Measurements from ENCODE around the gene PLA2G15. TPM values are rescaled to one million over a fixed set of nuclear protein-coding genes. Genes with fewer than 3 reads are reported as not detected.

PLA2G15 gene
- total RNA-seq, 2 donors from 2014 or later, result 11.6 to 13.9 TPM

DNA sequence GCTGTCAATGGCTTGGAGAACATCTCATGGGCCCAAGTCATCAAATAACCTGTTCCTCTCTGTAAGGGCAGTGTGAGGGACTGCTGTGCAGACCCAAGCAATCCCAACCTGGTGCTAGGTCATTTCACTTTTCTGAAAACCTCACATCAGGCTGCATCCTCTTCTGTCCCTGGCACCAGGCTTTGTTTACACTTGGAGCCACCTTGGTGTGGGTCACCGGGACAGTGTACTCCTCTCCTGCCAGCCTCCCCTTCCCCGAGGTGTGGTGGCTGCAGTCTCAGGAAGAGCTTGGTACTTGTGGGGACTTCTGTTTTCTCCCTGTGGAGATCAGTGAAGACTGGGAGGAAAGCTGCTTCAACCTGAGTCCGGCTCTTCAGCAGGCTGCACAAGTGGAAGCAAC lies 53.1 kb downstream of the PLA2G15 start:
- H3K27me3 ChIP-seq, result no peaks in the 10 kb centered on the region
- intact Hi-C loops (cut with DNase I), result no loop called here
- no peak for DNase-seq
- TF ChIP-seq, protein P1, sequence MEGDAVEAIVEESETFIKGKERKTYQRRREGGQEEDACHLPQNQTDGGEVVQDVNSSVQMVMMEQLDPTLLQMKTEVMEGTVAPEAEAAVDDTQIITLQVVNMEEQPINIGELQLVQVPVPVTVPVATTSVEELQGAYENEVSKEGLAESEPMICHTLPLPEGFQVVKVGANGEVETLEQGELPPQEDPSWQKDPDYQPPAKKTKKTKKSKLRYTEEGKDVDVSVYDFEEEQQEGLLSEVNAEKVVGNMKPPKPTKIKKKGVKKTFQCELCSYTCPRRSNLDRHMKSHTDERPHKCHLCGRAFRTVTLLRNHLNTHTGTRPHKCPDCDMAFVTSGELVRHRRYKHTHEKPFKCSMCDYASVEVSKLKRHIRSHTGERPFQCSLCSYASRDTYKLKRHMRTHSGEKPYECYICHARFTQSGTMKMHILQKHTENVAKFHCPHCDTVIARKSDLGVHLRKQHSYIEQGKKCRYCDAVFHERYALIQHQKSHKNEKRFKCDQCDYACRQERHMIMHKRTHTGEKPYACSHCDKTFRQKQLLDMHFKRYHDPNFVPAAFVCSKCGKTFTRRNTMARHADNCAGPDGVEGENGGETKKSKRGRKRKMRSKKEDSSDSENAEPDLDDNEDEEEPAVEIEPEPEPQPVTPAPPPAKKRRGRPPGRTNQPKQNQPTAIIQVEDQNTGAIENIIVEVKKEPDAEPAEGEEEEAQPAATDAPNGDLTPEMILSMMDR (IDR thresholded peaks at IDR 0.05), result no peak
- H3K9me3 ChIP-seq, result no peaks in the 10 kb centered on the region
- no peak overlapping the region for H3K4me3 ChIP-seq
- H3K9ac ChIP-seq (ENCODE audit: low read depth in 2 of 2, low read length in 2 of 2), result no peak overlapping the region
- no peak overlapping the region for H3K27ac ChIP-seq
- H3K36me3 ChIP-seq, result peaks cover 18% of the 10 kb centered on the region
- H3K4me1 ChIP-seq, result no peaks in the 10 kb centered on the region

DNA sequence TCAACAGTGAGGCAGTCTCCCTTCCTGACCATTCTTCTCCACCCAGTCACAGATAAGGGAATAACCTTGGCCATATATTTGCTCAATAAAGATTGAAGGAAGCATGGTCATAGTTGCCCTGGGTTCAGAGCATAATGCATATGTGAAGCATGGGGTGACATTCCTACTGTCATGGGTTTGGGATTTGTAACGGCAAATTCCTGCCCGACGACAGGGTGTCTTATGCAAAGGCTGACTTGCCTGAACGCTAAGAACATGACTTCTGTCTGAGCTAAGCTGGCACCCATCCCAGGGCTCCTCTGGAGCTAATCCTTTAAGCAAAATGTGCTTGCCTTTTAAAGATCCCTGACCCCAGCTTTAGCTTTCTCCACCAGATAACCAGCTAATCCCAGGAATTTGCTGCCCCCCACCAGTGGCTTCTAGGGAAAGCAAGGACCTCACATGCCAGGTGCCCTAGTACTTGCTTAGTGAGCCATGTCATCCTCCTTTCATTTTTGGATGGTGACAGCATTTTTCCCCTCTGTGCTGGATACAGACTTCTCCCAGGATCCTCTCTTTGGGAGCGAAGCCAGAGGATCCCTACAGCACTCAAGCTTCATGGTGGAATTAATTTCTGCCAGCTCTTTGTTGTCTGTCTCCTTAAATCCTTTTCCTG lies 53.9 kb downstream of the PLA2G15 start:
- Histone ChIP-seq H3K36me3 (peaks cover 15% of the 10 kb centered on the region), H3K4me1 (no peaks in the 10 kb centered on the region), H3K4me3 (no peak overlapping the region), H3K27ac (no peak overlapping the region), H3K27me3 (no peaks in the 10 kb centered on the region), H3K9me3 (no peaks in the 10 kb centered on the region), H3K9ac (ENCODE audit: low read depth in 2 of 2, low read length in 2 of 2) (no peak overlapping the region)
- TF ChIP-seq, protein P1 (IDR thresholded peaks at IDR 0.05), result no peak
- DNase-seq, result no peak
- intact Hi-C loops (cut with DNase I), result no loop called here

DNA sequence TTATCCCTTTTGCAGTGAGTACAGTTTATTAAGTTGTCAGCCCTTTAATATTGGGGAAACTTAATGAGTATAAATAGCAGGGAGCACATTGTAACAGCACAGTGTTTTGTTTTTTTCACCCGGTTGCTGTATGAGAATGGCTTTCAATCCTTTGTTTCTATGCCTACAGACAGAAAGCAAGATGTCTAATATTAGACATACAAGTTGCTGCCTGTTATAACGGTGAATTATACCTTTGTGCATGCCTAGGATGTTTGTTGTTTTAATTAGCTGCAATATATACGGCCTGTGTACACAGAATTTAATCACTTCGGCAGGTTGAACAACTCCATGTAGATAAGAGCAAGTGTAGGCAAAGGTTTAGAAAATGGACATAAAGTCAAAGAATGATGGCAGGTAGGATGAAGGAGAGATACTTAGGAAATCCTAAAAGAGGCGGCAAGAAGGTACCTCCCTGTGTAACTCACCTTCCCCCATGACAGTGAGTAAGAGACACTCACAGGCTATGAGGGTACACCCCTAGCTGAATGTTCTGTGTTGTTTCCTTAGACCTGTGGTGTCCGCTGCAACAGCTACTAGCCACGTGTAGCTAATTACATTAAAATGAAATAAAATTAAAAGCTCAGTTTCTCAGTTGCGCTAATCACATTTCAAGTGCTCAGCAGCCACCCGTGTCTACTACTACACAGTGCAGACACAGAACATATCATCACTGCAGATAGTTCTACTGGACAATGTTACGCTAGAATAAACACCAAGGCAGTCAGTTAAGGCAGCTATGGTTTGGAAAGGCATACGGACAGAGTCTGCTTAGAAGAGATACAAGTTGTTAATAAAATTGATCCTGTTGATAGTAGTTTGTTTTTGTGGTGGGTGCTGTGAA lies 54.6 kb downstream of the PLA2G15 start:
- Histone ChIP-seq H3K9me3 (no peaks in the 10 kb centered on the region), H3K27me3 (no peaks in the 10 kb centered on the region), H3K4me3 (no peak overlapping the region), H3K4me1 (no peaks in the 10 kb centered on the region), H3K9ac (ENCODE audit: low read depth in 2 of 2, low read length in 2 of 2) (no peak overlapping the region), H3K36me3 (peaks cover 15% of the 10 kb centered on the region), H3K27ac (no peak overlapping the region)
- intact Hi-C loops (cut with DNase I), result no loop called here
- no peak for DNase-seq
- TF ChIP-seq, protein P1 (IDR thresholded peaks at IDR 0.05), result no peak

DNA sequence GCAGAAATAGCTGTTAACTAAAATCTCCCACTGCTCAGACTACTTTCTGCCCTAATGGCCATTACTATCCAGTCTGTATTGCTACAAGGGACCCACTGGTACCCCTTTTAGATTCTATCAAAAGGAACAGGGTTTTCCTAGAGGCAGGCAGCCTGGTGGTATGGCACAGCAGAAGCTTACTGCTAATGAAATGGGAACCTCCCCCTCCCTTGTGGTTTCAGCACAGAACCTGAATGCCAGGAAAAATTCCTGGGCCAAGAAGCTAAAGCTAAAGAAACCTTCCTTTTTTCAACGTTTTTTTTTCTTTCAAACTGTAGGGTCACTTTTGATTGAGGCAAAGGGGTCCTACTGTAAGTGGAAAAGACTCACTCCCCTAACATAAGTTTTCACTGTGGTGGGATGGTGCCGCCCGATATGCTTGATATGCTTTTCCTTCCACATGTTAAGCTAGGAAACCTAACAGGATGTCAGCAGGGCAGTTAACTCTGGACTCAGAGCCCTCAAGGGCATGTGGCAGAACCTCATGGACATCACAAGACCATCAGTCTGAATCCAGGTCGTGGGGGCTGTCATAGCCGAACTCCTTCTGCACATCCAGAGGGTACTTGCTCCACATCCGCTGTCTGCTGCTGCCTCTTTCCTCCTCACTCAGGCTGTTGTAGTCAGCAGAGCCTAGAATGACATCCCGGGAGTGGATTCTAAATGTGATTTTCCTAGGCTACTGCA lies 55.7 kb downstream of the PLA2G15 start:
- H3K9ac ChIP-seq (ENCODE audit: low read depth in 2 of 2, low read length in 2 of 2), result no peak overlapping the region
- DNase-seq, result no peak

DNA sequence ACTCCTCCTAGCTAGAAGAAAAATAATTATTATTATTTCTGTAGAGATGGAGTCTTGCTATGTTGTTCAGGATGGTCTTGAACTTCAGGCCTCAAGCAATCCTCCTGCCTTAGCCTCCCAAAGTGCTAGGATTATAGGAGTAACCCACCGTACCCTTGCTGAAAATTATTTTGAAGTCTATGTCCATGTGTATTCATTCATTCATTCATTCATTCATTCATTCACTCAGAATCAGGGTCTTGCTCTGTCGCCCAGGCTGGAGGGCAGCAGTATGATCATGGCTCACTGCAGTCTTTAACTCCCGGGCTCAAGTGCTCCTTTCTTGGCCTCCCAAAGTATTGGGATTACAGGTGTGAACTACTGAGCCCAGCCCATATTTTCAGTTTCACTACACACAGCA lies 61.5 kb downstream of the PLA2G15 start:
- TF ChIP-seq, protein P1 (IDR thresholded peaks at IDR 0.05), result no peak
- peaks cover 5% of the 10 kb centered on the region for H3K36me3 ChIP-seq
- H3K27ac ChIP-seq, result no peak overlapping the region
- no peak overlapping the region for H3K4me3 ChIP-seq
- H3K4me1 ChIP-seq, result peaks cover 13% of the 10 kb centered on the region
- no peak for DNase-seq
- intact Hi-C loops (cut with DNase I), result no loop called here
- H3K9ac ChIP-seq (ENCODE audit: low read depth in 2 of 2, low read length in 2 of 2), result no peak overlapping the region
- no peaks in the 10 kb centered on the region for H3K9me3 ChIP-seq
- H3K27me3 ChIP-seq, result no peaks in the 10 kb centered on the region

More for the DNA sequence above, 55.7 kb downstream of the PLA2G15 start:
- intact Hi-C loops (cut with DNase I), result no loop called here
- no peaks in the 10 kb centered on the region for H3K9me3 ChIP-seq
- TF ChIP-seq, protein P1 (IDR thresholded peaks at IDR 0.05), result no peak
- H3K36me3 ChIP-seq, result peaks cover 15% of the 10 kb centered on the region
- no peaks in the 10 kb centered on the region for H3K4me1 ChIP-seq
- no peak overlapping the region for H3K4me3 ChIP-seq
- no peak overlapping the region for H3K27ac ChIP-seq
- H3K27me3 ChIP-seq, result no peaks in the 10 kb centered on the region

All from colonic mucosa (tissue), 4 donors.